SK-N-SH treated with all-trans-retinoic acid at 6 μM for 48 hours (cell line): ENCODE results near the gene PGS1.

Experiments
- ATAC-seq: fragments of 200-7000 bp; cut with Tn5 transposase; 3 replicates; pipeline ENCODE4 v1.9.1; 2020; ENCODE audit warnings: mild to moderate bottlenecking, moderate library complexity
- ARNTL ChIP-seq: fragments of 450-650 bp; formaldehyde crosslinking; IDR thresholded peaks from 2 replicates; pipeline ENCODE4 v1.5.0; 2020; ENCODE audit warnings: low read depth, mild to moderate bottlenecking, moderate library complexity, borderline replicate concordance
- BACH2 ChIP-seq: fragments of 250-450 bp; sonication (Bioruptor Pico); IDR thresholded peaks from 2 replicates; pipeline ENCODE4 v1.9.0; 2021; ENCODE audit warnings: mild to moderate bottlenecking, borderline replicate concordance
- CSDC2 ChIP-seq: fragments of 250-450 bp; sonication (Bioruptor Pico); IDR thresholded peaks from 2 replicates; pipeline ENCODE4 v1.5.0; 2020; ENCODE audit warnings: mild to moderate bottlenecking, moderate library complexity
- CSRNP3 ChIP-seq: fragments of 250-450 bp; sonication (Bioruptor Pico); IDR thresholded peaks from 2 replicates; pipeline ENCODE4 v1.5.1; 2021; ENCODE audit warnings: mild to moderate bottlenecking, moderate library complexity
- ESRRG ChIP-seq: fragments of 250-450 bp; sonication (Bioruptor Pico); IDR thresholded peaks from 2 replicates; pipeline ENCODE4 v1.6.1; 2021; ENCODE audit warnings: mild to moderate bottlenecking
- GLIS3 ChIP-seq: fragments of 250-450 bp; sonication (Bioruptor Pico); IDR thresholded peaks from 2 replicates; pipeline ENCODE4 v1.5.0; 2020; ENCODE audit warnings: mild to moderate bottlenecking, moderate library complexity
- ISL1 ChIP-seq: fragments of 250-450 bp; sonication (Bioruptor Pico); IDR thresholded peaks from 2 replicates; pipeline ENCODE4 v2.1.2; 2022; ENCODE audit warnings: mild to moderate bottlenecking, moderate library complexity
- OSR1 ChIP-seq: fragments of 250-450 bp; sonication (Bioruptor Pico); IDR thresholded peaks from 2 replicates; pipeline ENCODE4 v1.8.0; 2022; ENCODE audit warnings: moderate library complexity, mild to moderate bottlenecking, inconsistent platforms
- PPARA ChIP-seq: fragments of 250-450 bp; sonication (Bioruptor Pico); IDR thresholded peaks from 2 replicates; pipeline ENCODE4 v1.5.0; 2020; ENCODE audit warnings: mild to moderate bottlenecking, borderline replicate concordance
- RARB ChIP-seq: fragments of 250-450 bp; sonication (Bioruptor Pico); IDR thresholded peaks from 2 replicates; pipeline ENCODE4 v1.8.0; 2021; ENCODE audit warnings: mild to moderate bottlenecking, moderate library complexity
- SNAI2 ChIP-seq: fragments of 250-450 bp; sonication (Bioruptor Pico); IDR thresholded peaks from 2 replicates; pipeline ENCODE4 v1.5.0; 2020; ENCODE audit warnings: mild to moderate bottlenecking, moderate library complexity
- TCF4 ChIP-seq: fragments of 250-450 bp; sonication (Bioruptor Pico); IDR thresholded peaks from 2 replicates; pipeline ENCODE4 v1.8.0; 2021; ENCODE audit warnings: mild to moderate bottlenecking, moderate library complexity, borderline replicate concordance
- TOX ChIP-seq: fragments of 250-450 bp; sonication (Bioruptor Pico); IDR thresholded peaks from 2 replicates; pipeline ENCODE4 v1.8.0; 2021; ENCODE audit warnings: mild to moderate bottlenecking, moderate library complexity, borderline replicate concordance
- ZC3H10 ChIP-seq: fragments of 250-450 bp; sonication (Bioruptor Pico); IDR thresholded peaks from 2 replicates; pipeline ENCODE4 v1.5.1; 2021; ENCODE audit warnings: mild to moderate bottlenecking, moderate library complexity
- ZFP3 ChIP-seq: fragments of 250-450 bp; sonication (Bioruptor Pico); IDR thresholded peaks from 2 replicates; pipeline ENCODE4 v1.5.0; 2020; ENCODE audit warnings: mild to moderate bottlenecking, moderate library complexity
- ZFP30 ChIP-seq: fragments of 450-650 bp; formaldehyde crosslinking; IDR thresholded peaks from 2 replicates; pipeline ENCODE4 v1.5.0; 2022; ENCODE audit warnings: mild to moderate bottlenecking, moderate library complexity
- ZNF70 ChIP-seq: fragments of 450-650 bp; formaldehyde crosslinking; IDR thresholded peaks from 2 replicates; pipeline ENCODE4 v1.5.0; 2020; ENCODE audit warnings: mild to moderate bottlenecking, moderate library complexity
- ZNF8 ChIP-seq: fragments of 450-650 bp; formaldehyde crosslinking; IDR thresholded peaks from 2 replicates; pipeline ENCODE4 v1.5.0; 2020; ENCODE audit warnings: mild to moderate bottlenecking, moderate library complexity
- TF ChIP-seq, protein P1 (sequence below): fragments of 250-450 bp; sonication (Bioruptor Pico); IDR thresholded peaks from 2 replicates; pipeline ENCODE4 v1.5.1; 2020; ENCODE audit warnings: low read depth, mild to moderate bottlenecking, moderate library complexity
- TF ChIP-seq, protein P2 (sequence below): fragments of 250-450 bp; sonication (Bioruptor Pico); IDR thresholded peaks from 2 replicates; pipeline ENCODE4 v1.8.0; 2020; ENCODE audit warnings: mild to moderate bottlenecking, moderate library complexity, borderline replicate concordance
- TF ChIP-seq, protein P3 (sequence below): fragments of 250-450 bp; sonication (Bioruptor Pico); IDR thresholded peaks from 2 replicates; pipeline ENCODE4 v1.5.0; 2020; ENCODE audit warnings: mild to moderate bottlenecking, moderate library complexity

PGS1 gene

DNA sequence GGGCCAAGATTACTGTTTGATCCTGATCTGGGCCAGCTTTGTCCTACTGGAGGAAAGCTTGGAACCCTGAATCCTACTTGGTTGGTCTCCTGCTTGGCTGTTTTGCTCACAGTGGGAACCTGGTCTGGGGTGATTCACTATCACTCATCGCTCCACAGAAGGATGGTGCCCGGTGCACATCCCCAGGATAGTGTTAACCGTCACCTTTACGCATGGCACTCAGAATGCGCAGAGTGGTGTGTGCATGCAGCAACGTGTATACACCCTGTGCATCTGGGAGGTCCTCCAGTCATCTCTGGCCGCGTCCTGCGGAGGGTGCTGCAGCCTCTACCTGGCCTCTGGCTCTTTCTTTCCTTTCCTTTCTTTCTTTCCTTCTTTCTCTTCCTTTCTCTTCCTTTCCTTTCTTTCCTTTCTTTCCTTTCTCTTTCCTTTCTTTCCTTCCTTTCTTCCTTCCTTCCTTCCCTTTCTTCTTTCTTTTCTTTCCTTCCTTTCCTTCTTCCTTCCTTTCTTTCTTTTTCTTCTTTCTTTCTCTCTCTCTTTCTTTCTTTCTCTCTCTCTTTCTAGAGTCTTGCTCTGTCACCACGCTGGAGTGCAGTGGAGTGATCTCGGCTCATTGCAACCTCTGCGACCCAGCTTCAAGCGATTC lies 31.7 kb upstream of the PGS1 start:
- ATAC-seq: no peak
- TF ChIP-seq TCF4 (no peak), GLIS3 (no peak), OSR1 (CRISPR knock-in tag) (no peak), CSRNP3 (no peak), RARB (no peak), ISL1 (CRISPR knock-in tag) (no peak), ZFP3 (CRISPR knock-in tag) (no peak), SNAI2 (CRISPR knock-in tag) (no peak), CSDC2 (CRISPR knock-in tag) (no peak), ESRRG (CRISPR knock-in tag) (no peak), ZFP30 (CRISPR knock-in tag) (no peak), TOX (no peak), ZC3H10 (CRISPR knock-in tag) (no peak), ZNF8 (CRISPR knock-in tag) (no peak), PPARA (CRISPR knock-in tag) (no peak), ARNTL (no peak)
- TF ChIP-seq, protein P1, sequence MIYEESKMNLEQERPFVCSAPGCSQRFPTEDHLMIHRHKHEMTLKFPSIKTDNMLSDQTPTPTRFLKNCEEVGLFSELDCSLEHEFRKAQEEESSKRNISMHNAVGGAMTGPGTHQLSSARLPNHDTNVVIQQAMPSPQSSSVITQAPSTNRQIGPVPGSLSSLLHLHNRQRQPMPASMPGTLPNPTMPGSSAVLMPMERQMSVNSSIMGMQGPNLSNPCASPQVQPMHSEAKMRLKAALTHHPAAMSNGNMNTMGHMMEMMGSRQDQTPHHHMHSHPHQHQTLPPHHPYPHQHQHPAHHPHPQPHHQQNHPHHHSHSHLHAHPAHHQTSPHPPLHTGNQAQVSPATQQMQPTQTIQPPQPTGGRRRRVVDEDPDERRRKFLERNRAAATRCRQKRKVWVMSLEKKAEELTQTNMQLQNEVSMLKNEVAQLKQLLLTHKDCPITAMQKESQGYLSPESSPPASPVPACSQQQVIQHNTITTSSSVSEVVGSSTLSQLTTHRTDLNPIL (CRISPR knock-in tag): no peak
- TF ChIP-seq, protein P2, sequence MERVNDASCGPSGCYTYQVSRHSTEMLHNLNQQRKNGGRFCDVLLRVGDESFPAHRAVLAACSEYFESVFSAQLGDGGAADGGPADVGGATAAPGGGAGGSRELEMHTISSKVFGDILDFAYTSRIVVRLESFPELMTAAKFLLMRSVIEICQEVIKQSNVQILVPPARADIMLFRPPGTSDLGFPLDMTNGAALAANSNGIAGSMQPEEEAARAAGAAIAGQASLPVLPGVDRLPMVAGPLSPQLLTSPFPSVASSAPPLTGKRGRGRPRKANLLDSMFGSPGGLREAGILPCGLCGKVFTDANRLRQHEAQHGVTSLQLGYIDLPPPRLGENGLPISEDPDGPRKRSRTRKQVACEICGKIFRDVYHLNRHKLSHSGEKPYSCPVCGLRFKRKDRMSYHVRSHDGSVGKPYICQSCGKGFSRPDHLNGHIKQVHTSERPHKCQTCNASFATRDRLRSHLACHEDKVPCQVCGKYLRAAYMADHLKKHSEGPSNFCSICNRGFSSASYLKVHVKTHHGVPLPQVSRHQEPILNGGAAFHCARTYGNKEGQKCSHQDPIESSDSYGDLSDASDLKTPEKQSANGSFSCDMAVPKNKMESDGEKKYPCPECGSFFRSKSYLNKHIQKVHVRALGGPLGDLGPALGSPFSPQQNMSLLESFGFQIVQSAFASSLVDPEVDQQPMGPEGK: no peak
- TF ChIP-seq, protein P3, sequence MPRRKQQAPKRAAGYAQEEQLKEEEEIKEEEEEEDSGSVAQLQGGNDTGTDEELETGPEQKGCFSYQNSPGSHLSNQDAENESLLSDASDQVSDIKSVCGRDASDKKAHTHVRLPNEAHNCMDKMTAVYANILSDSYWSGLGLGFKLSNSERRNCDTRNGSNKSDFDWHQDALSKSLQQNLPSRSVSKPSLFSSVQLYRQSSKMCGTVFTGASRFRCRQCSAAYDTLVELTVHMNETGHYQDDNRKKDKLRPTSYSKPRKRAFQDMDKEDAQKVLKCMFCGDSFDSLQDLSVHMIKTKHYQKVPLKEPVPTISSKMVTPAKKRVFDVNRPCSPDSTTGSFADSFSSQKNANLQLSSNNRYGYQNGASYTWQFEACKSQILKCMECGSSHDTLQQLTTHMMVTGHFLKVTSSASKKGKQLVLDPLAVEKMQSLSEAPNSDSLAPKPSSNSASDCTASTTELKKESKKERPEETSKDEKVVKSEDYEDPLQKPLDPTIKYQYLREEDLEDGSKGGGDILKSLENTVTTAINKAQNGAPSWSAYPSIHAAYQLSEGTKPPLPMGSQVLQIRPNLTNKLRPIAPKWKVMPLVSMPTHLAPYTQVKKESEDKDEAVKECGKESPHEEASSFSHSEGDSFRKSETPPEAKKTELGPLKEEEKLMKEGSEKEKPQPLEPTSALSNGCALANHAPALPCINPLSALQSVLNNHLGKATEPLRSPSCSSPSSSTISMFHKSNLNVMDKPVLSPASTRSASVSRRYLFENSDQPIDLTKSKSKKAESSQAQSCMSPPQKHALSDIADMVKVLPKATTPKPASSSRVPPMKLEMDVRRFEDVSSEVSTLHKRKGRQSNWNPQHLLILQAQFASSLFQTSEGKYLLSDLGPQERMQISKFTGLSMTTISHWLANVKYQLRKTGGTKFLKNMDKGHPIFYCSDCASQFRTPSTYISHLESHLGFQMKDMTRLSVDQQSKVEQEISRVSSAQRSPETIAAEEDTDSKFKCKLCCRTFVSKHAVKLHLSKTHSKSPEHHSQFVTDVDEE (CRISPR knock-in tag): no peak

GRCh38 chr17:78347453-78347852 lies 31.0 kb upstream of the PGS1 start:
- TF ChIP-seq BACH2: no peak
- no peak for ATAC-seq

DNA sequence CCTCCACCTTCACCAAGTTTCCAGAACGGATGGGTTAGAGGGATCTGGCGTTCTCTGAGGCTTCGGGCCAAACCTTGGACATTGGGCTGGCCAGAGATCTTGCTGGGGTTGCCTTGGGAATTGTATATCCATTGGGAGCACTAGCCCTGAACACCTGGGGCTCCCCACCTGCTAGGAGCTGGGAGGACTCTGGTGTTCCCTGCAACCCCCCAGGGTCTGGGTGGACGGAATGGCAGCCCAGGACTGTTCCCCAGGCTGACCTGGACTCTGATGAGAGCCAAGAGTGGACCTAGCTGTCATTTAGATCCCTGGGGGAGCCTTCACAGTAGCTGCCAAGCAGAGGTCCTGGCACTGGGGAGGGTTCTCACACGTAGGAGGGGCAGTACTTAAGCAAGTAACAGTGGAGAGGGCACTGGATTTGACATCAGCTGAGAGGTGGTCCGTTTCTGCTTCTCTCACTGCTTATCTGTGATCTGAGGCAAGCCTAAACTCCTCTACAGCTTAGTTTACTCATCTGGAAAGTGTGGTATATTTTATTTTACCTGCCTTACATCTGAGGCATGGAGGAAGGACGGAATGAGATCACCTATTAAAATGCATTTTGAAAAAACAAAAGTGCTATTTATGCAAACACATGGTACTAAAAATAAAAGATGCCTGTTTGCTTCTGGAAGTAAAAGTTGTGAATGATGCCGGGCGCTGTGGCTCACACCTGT lies 30.2 kb upstream of the PGS1 start:
- no peak for ATAC-seq
- TF ChIP-seq, protein P1 (CRISPR knock-in tag): no peak
- TF ChIP-seq, protein P2: no peak
- TF ChIP-seq RARB (no peak), ESRRG (CRISPR knock-in tag) (no peak), GLIS3 (no peak), ZFP3 (CRISPR knock-in tag) (no peak), CSRNP3 (no peak), SNAI2 (CRISPR knock-in tag) (no peak), ZC3H10 (CRISPR knock-in tag) (no peak), TCF4 (no peak), ARNTL (no peak), ZNF70 (CRISPR knock-in tag) (no peak), ISL1 (CRISPR knock-in tag) (no peak), ZFP30 (CRISPR knock-in tag) (no peak), TOX (no peak)
- TF ChIP-seq, all 23 proteins: peak for 0
